ENCODE measurements around the gene ADAMTS2.

The ADAMTS2 gene

DNA sequence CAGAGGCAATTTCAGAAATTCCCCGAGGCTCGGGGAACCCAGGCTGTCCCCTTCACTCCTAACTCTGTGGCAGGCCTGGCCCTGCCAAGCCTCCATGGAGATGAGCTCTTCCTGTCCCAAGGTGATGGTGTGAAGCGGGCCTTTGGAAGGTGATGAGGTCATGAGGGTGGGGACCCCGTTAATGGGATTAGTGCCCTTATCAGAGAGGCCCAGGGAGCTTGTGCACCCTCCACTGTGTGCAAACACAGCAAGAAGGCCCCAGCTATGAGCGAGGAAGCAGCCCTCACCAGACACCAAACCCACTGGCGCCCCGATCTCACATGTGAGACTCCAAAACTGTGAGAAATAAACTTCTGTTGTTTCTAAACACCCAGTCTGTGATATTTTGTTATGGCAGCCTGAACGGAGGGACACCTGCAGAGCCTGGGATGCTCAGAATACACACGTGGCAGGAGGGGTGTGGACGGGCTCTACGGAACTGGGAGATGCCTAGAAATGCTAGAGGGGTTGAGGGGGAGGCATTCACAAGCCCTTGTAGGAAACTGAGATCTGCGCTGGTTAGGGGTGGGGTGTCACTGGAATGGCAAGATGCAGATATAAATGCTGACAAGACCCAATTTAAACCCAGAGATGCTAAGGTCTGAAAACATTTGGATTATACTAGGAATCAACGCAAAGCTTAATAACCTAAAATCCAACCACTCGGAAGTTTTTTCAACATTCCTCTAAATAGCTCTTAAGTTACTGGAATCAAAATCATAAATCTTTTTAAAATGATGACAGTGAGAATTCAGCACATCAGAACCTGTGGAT, 46.9 kb downstream of the ADAMTS2 start:
- no peaks in the 10 kb centered on the region for H3K9me3 ChIP-seq (ENCODE audit: control insufficient read depth, insufficient read depth, low read length)
- H3K9ac ChIP-seq (ENCODE audit: low read depth, low read length): no peak overlapping the region

DNA sequence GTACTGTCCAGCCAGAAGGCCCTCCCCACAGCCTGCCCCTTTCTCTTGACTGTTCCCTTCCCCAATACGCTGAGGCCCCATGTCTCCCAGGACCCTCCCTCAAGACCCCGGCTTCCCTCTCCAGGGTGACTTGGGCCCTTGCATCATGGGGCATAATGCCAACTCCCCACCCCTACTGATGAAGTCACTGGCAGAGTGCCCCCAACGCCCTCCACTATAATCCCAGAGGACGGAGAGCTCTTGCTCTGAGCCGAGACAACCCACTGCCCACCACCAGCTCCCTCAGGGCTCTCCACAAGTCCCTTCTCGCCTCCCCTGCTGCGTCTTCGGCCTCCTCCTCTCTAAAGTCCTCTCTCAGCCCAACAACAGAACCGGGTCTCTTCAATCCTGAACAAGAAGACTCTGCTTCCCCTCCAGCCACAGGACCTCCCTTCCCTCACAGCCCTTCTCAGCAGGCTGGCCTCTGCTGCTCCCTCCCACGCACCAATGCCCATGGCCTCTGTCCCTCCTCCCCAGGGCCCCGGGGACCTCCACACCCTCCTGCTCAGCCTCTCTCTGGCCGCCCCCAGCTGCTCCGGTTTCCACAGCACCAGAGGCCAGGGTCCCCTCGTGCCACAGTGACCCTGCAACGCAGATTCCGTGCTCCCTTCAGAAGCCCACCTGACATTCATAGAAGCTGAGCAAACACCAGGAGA, 47.6 kb downstream of the ADAMTS2 start:
- Histone ChIP-seq H3K9ac (ENCODE audit: low read depth, low read length) (no peak overlapping the region), H3K4me1 (ENCODE audit: insufficient read depth, low read length) (no peaks in the 10 kb centered on the region), H3K9me3 (ENCODE audit: control insufficient read depth, insufficient read depth, low read length) (no peaks in the 10 kb centered on the region), H3K36me3 (ENCODE audit: insufficient read depth, low read length) (no peaks in the 10 kb centered on the region)

More for the DNA sequence above, 46.9 kb downstream of the ADAMTS2 start:
- Histone ChIP-seq H3K4me1 (ENCODE audit: insufficient read depth, low read length) (no peaks in the 10 kb centered on the region), H3K36me3 (ENCODE audit: insufficient read depth, low read length) (no peaks in the 10 kb centered on the region)

DNA sequence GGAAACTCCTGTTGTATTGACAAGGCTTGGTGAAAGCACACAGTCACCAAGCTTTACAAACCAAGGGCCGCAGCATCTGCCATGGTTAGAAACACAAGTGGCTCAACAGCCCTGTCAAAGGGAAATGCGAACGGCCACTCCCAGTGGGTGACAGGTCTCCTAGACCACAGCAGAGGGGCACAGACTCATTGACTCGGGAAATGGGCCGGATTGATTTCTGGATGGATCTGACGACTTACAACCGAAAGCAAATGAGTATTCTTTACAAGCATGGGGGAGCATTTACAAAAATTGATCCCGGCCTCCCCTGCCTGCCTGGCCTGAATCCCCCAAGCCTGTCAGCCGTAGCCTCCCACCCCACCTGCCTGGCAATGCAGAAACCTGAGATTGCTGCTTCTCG, 48.2 kb downstream of the ADAMTS2 start:
- no peak overlapping the region for H3K9ac ChIP-seq (ENCODE audit: low read depth, low read length)
- H3K4me1 ChIP-seq (ENCODE audit: insufficient read depth, low read length): no peaks in the 10 kb centered on the region
- no peaks in the 10 kb centered on the region for H3K36me3 ChIP-seq (ENCODE audit: insufficient read depth, low read length)
- H3K9me3 ChIP-seq (ENCODE audit: control insufficient read depth, insufficient read depth, low read length): no peaks in the 10 kb centered on the region

GRCh38 chr5:179296150-179296821, 49.0 kb downstream of the ADAMTS2 start:
- H3K36me3 ChIP-seq (ENCODE audit: insufficient read depth, low read length): no peaks in the 10 kb centered on the region
- no peaks in the 10 kb centered on the region for H3K4me1 ChIP-seq (ENCODE audit: insufficient read depth, low read length)
- H3K9ac ChIP-seq (ENCODE audit: low read depth, low read length): no peak overlapping the region
- no peaks in the 10 kb centered on the region for H3K9me3 ChIP-seq (ENCODE audit: control insufficient read depth, insufficient read depth, low read length)

DNA sequence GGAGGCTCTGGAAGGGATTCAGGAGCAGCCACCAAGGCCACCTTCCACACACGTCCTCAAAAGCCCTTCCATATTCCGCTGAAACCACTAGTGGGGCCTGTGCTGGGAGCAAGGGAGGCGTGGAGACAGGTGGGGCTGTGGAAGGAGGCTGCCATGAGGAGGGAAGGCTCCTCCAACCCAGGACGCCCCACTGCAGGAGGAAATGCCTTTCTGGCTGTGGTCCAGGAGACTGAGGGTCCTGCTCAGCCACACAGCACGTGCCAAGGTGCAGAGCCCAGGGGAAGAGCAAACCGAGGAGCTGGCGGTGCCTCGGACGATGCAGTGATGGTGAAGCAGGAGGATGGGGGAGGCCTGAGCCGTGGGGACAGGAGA, 49.5 kb downstream of the ADAMTS2 start:
- Histone ChIP-seq H3K9ac (ENCODE audit: low read depth, low read length) (no peak overlapping the region), H3K36me3 (ENCODE audit: insufficient read depth, low read length) (no peaks in the 10 kb centered on the region), H3K4me1 (ENCODE audit: insufficient read depth, low read length) (no peaks in the 10 kb centered on the region), H3K9me3 (ENCODE audit: control insufficient read depth, insufficient read depth, low read length) (no peaks in the 10 kb centered on the region)

- H3K36me3 ChIP-seq (ENCODE audit: insufficient read depth, low read length): no peaks in the 10 kb centered on the region
- no peaks in the 10 kb centered on the region for H3K4me1 ChIP-seq (ENCODE audit: insufficient read depth, low read length)
- H3K9me3 ChIP-seq (ENCODE audit: control insufficient read depth, insufficient read depth, low read length): no peaks in the 10 kb centered on the region
- H3K9ac ChIP-seq (ENCODE audit: low read depth, low read length): no peak overlapping the region
These were observed 50.1 kb downstream of the ADAMTS2 start for GRCh38 chr5:179294891-179295777.

DNA sequence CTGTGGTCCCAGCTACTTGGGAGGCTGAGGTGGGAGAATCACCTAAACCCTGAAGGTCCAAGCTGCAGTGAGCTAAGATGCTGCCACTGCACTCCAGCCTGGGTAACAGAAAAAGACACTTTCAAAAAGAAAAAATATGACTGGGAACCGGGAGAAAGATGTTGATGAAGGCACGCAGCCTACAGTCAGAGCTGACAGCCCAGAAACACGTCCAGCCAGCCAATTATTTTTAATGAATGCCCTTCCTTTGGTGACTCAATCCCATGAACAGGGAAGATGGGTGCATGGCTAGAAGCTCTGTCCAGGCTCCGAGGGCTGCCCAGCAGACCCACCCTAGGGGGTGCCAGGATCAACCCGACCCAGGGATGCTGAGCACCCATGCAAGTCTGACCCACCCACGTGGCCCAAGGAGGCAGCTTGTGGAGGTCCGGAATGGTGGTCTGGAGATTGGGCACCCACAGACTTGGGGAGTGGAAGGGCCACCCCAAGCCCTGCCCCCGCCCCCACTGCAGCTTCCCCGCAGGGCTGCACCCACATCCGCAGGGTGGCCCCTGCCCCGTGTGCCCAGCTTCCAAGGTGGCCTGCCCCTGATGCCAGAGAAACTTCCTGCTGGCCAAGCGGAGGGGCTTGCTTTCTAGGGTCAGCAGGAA, 51.0 kb downstream of the ADAMTS2 start:
- Histone ChIP-seq H3K36me3 (ENCODE audit: insufficient read depth, low read length) (no peaks in the 10 kb centered on the region), H3K9ac (ENCODE audit: low read depth, low read length) (no peak overlapping the region), H3K4me1 (ENCODE audit: insufficient read depth, low read length) (no peaks in the 10 kb centered on the region), H3K9me3 (ENCODE audit: control insufficient read depth, insufficient read depth, low read length) (no peaks in the 10 kb centered on the region)

DNA sequence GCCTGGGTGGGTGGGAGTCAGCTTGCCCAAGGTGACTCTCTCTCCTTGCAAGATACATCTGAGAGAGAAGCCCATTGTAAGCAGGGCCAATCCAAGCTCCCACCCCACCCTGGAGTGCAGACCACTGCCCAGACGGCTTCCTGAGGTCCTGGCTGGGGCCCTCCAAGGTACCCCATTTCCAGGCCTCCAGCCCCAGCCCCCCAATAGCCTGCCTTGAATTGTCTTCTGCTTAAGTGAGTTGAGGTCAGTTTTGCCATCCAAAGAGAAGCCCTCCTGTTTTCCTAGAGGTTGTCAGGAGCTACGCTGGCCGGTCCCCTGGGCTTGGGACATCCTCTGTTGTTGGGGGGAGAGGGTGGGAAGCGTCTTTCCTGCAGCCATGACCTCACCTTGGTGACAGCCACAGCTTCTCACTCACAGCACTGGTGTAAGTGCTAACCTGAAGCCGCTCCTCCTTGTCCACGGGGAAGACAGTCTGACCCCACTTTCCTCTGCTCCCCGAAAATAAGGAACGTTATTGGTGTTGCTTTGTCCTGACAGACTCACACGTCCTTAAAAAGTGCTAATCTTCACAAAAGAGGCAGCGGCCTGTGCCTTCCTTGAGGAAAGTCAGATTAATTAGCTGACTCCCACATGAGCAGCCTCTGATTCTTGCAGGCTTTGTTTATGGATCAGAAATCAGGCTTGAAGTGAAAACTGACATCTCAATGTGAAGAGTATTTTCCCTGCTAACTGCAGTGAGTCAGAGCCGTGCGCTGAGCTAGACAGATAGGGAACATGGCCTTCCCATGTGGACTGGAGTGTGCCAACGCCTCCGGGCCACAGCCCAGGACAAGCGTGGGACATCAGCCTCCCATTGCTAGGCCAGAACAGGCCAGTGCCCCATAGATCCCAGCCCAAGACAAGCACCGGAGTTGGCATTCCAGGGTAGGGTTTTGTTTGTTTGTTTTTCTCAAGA, 52.3 kb downstream of the ADAMTS2 start:
- no peaks in the 10 kb centered on the region for H3K4me1 ChIP-seq (ENCODE audit: insufficient read depth, low read length)
- no peaks in the 10 kb centered on the region for H3K9me3 ChIP-seq (ENCODE audit: control insufficient read depth, insufficient read depth, low read length)
- no peak overlapping the region for H3K9ac ChIP-seq (ENCODE audit: low read depth, low read length)
- no peaks in the 10 kb centered on the region for H3K36me3 ChIP-seq (ENCODE audit: insufficient read depth, low read length)

DNA sequence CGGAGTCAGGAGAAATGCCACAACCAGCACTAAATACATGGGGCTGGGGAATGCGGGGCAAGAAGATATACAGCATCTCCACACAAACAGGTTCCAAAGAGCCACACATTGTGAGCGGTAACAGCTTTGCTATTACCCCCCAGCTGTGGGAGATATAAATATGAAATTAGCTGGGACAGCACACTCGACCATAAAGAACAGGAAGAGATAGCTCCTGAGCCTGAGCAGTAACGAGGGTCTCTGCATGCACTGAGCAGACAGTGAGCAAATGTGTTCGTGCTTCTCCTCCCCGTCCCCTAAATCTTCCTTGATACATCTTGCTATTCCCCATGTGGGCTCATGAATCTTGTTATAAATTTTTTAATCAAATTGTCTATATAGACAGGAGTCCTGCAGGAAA, 53.1 kb downstream of the ADAMTS2 start:
- Histone ChIP-seq H3K4me1 (ENCODE audit: insufficient read depth, low read length) (no peaks in the 10 kb centered on the region), H3K9me3 (ENCODE audit: control insufficient read depth, insufficient read depth, low read length) (no peaks in the 10 kb centered on the region), H3K36me3 (ENCODE audit: insufficient read depth, low read length) (no peaks in the 10 kb centered on the region), H3K9ac (ENCODE audit: low read depth, low read length) (no peak overlapping the region)

DNA sequence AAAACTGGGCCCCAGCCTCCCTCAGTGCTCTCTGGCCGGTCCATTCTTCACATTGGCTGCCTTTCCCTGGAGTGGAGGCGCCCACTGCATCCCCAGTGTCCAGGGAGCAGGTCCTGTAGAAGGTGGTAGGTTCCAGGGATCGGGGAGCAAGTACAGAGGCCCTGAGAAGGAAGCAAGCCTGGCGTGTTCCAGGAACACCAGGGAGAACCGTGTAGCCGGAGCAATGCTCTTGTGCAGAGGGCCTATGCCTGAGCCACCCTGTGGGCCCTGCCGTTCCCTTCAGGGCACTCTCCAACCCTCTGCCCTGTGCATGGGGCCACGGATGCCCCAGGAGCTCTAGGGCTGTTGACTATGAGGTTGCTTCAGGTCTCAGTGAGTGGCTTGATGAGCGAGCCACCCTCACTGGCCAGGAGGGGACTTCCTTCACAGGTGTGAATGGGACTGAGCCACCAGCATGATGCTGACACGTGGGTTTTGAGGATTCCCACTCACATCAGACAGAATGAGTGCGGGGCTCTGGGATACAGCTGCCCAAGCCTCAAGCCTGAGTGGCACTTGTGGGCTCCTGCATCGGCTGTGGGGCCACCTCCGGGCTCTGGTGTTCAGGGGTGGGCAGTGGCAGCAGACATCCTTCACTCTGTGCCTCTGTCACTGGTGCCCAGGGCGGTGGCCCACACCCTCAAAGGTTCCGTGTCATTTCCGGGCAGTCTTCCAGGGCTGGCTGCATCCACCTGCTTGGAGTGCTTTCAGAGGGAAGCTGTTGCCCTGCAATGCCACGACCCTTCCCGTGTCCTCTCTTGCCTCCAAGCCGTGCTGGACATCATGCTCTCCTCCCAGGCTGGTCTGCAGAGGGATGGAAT, 54.4 kb downstream of the ADAMTS2 start:
- no peaks in the 10 kb centered on the region for H3K9me3 ChIP-seq (ENCODE audit: control insufficient read depth, insufficient read depth, low read length)
- H3K9ac ChIP-seq (ENCODE audit: low read depth, low read length): no peak overlapping the region
- H3K36me3 ChIP-seq (ENCODE audit: insufficient read depth, low read length): no peaks in the 10 kb centered on the region

DNA sequence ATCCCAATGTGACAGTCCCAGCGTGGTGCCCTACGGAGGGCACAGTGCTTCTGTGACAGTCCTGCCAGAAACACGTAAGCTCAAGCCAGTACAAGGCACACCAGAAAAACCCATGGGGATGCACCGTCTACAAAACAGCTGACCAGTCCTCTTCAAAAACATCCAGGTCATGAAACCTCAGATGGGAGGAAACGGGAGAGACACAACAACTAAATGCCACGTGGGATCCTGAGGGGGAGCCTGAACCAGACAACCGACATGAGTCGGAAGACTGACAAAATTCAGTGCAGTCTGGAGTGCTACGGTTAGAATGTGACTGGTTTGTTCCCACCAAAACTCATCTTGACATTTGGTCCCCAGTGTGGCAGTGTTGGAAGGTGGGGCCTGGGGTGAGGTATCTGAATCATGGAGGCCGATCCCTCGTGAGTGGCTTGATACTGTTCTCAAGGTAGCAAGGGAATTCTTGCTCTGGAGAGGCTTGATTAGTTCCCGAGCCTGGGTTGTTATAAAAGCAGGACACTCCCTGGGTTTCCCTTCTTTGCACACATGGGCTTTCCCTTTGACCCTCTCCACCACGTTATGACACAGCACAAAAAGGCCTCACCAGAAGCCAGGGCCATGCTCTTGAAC, 55.4 kb downstream of the ADAMTS2 start:
- Histone ChIP-seq H3K4me1 (ENCODE audit: insufficient read depth, low read length) (no peaks in the 10 kb centered on the region), H3K36me3 (ENCODE audit: insufficient read depth, low read length) (no peaks in the 10 kb centered on the region), H3K9ac (ENCODE audit: low read depth, low read length) (no peak overlapping the region), H3K9me3 (ENCODE audit: control insufficient read depth, insufficient read depth, low read length) (no peaks in the 10 kb centered on the region)

More for the DNA sequence above, 54.4 kb downstream of the ADAMTS2 start:
- no peaks in the 10 kb centered on the region for H3K4me1 ChIP-seq (ENCODE audit: insufficient read depth, low read length)

DNA sequence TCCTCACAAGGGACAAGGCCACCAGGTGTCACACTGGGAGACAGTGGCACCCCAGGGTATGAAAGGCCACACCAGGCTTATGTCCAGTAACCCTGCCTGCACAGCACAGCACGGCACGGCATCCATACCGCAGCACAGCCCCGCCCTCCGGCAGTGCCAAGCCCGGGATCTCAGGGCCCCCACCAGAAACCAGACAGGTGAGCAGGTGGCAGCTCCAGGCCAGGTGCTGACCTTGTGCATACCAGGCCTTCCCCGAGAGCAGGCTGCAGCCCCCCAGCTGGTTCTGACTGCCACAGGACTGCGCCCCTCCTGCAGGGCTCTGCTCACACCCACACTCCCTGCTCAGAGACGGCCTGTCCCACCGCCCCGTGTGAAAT, 56.5 kb downstream of the ADAMTS2 start:
- H3K36me3 ChIP-seq (ENCODE audit: insufficient read depth, low read length): no peaks in the 10 kb centered on the region
- H3K4me1 ChIP-seq (ENCODE audit: insufficient read depth, low read length): no peaks in the 10 kb centered on the region
- H3K9me3 ChIP-seq (ENCODE audit: control insufficient read depth, insufficient read depth, low read length): no peaks in the 10 kb centered on the region
- H3K9ac ChIP-seq (ENCODE audit: low read depth, low read length): no peak overlapping the region

All from ES-I3 (cell line).